Neural cell (in vitro differentiated cells): ENCODE results near the gene PSMB7. TPM values are rescaled to one million over a fixed set of nuclear protein-coding genes. Genes with fewer than 3 reads are reported as not detected.

ENCODE experiments used
- H2AFZ ChIP-seq: fragments of 200-600, 300-800 bp; sonication (generic), shearing (Covaris generic); 2 replicates; pipeline ENCODE4 v1.6.0; 2014; ENCODE audit warnings: low read depth, mild to moderate bottlenecking, antibody characterized with exemption, low read length, moderate library complexity
- H3F3A ChIP-seq: fragments of 200-600 bp; shearing (Covaris generic); 2 replicates; pipeline ENCODE4 v1.6.1; 2016; ENCODE audit warnings: mild to moderate bottlenecking, moderate library complexity, mixed read lengths, antibody characterized with exemption, low read length; ENCODE audit not compliant: insufficient read depth, poor library complexity, severe bottlenecking
- H3K27ac ChIP-seq: fragments of 200-600, 300-800 bp; sonication (generic), shearing (Covaris generic); 2 replicates; pipeline ENCODE4 v1.5.1; 2014; ENCODE audit warnings: mild to moderate bottlenecking, low read length, moderate library complexity
- H3K27me3 ChIP-seq: fragments of 300-800, 200-600 bp; sonication (generic), shearing (Covaris generic); 2 replicates; pipeline ENCODE4 v1.6.0; 2014; ENCODE audit warnings: mild to moderate bottlenecking, low read depth, low read length, moderate library complexity; ENCODE audit not compliant: insufficient read depth
- H3K36me3 ChIP-seq: fragments of 300-800, 200-600 bp; sonication (generic), shearing (Covaris generic); 2 replicates; pipeline ENCODE4 v1.5.1; 2014; ENCODE audit warnings: mild to moderate bottlenecking, antibody characterized with exemption, low read length, moderate library complexity; ENCODE audit not compliant: insufficient read depth
- H3K4me2 ChIP-seq: fragments of 300-800, 200-600 bp; sonication (generic), shearing (Covaris generic); 2 replicates; pipeline ENCODE4 v1.6.0; 2014; ENCODE audit warnings: mild to moderate bottlenecking, low read length
- H3K4me3 ChIP-seq: fragments of 300-800, 200-600 bp; sonication (generic), shearing (Covaris generic); 2 replicates; pipeline ENCODE4 v1.5.1; 2014; ENCODE audit warnings: mild to moderate bottlenecking, low read length, moderate library complexity
- H3K79me2 ChIP-seq: fragments of 200-600 bp; shearing (Covaris generic); replicated peaks from 2 replicates; pipeline ENCODE4 v1.6.0; 2014; ENCODE audit warnings: mild to moderate bottlenecking, low read length, moderate library complexity; ENCODE audit not compliant: insufficient read depth
- H3K9ac ChIP-seq: fragments of 300-800, 200-600 bp; sonication (generic), shearing (Covaris generic); 2 replicates; pipeline ENCODE4 v1.6.1; 2016; ENCODE audit warnings: mild to moderate bottlenecking, low read length, mixed read lengths
- H3K9me2 ChIP-seq: fragments of 200-600 bp; shearing (Covaris generic); 2 replicates; pipeline ENCODE4 v1.6.1; 2016; ENCODE audit warnings: mild to moderate bottlenecking, low read length, mixed read lengths; ENCODE audit not compliant: insufficient read depth
- H3K9me3 ChIP-seq: fragments of 200-600, 300-800 bp; sonication (generic), shearing (Covaris generic); 2 replicates; pipeline ENCODE4 v1.6.1; 2016; ENCODE audit warnings: mild to moderate bottlenecking, mixed run types, low read length, moderate library complexity, mixed read lengths
- H4K20me1 ChIP-seq: fragments of 200-600 bp; shearing (Covaris generic); 2 replicates; pipeline ENCODE4 v1.6.1; 2016; ENCODE audit warnings: mild to moderate bottlenecking, mixed run types; ENCODE audit not compliant: insufficient read depth
- EP300 ChIP-seq: fragments of 450-650 bp; conservative IDR thresholded peaks from 2 replicates; pipeline ENCODE4 v1.6.1; 2014; ENCODE audit warnings: antibody characterized with exemption, mild to moderate bottlenecking, moderate library complexity; ENCODE audit not compliant: poor library complexity, severe bottlenecking
- EZH2 ChIP-seq: fragments of 200-600, 300-800 bp; shearing (Covaris generic), sonication (generic); IDR thresholded peaks from 2 replicates; pipeline ENCODE4 v1.6.1; 2014; ENCODE audit warnings: antibody characterized with exemption, low read length, borderline replicate concordance, mild to moderate bottlenecking; ENCODE audit not compliant: insufficient read depth, poor library complexity, severe bottlenecking
- MXI1 ChIP-seq: fragments of 450-650 bp; conservative IDR thresholded peaks from 2 replicates; pipeline ENCODE4 v1.6.1; 2014; ENCODE audit warnings: antibody characterized with exemption, mild to moderate bottlenecking; ENCODE audit not compliant: poor library complexity, severe bottlenecking
- POLR2AphosphoS5 ChIP-seq: IDR thresholded peaks from 2 replicates; pipeline ENCODE4 v1.6.1; 2012
- RAD21 ChIP-seq: fragments of 450-650 bp; conservative IDR thresholded peaks from 2 replicates; pipeline ENCODE4 v1.6.1; 2014; ENCODE audit warnings: antibody characterized with exemption, mild to moderate bottlenecking, moderate library complexity
- SMC3 ChIP-seq: fragments of 450-650 bp; conservative IDR thresholded peaks from 2 replicates; pipeline ENCODE4 v1.6.1; 2014; ENCODE audit warnings: antibody characterized with exemption, mild to moderate bottlenecking, moderate library complexity; ENCODE audit not compliant: poor library complexity
- TAF1 ChIP-seq: IDR thresholded peaks from 2 replicates; pipeline ENCODE4 v1.6.1; 2012; ENCODE audit warnings: low read depth
- polyA plus RNA-seq: library from polyadenylated mRNA; depleted of rRNA; stranded (reverse); fragments of >200 nt; gene quantifications from 2 replicates; pipeline ENCODE4 v1.2.3, GENCODE V29; 2014
- TF ChIP-seq, protein P1 (sequence below): fragments of 450-650 bp; IDR thresholded peaks from 2 replicates; pipeline ENCODE4 v1.5.1; 2014; ENCODE audit warnings: antibody characterized with exemption, mild to moderate bottlenecking, moderate library complexity; ENCODE audit not compliant: poor library complexity, severe bottlenecking
- TF ChIP-seq, protein P2 (sequence below): IDR thresholded peaks from 2 replicates; pipeline ENCODE4 v1.6.1; 2012; ENCODE audit warnings: borderline replicate concordance

The PSMB7 gene
- polyA plus RNA-seq, 1 donor from 2014 or later = 363 TPM

DNA sequence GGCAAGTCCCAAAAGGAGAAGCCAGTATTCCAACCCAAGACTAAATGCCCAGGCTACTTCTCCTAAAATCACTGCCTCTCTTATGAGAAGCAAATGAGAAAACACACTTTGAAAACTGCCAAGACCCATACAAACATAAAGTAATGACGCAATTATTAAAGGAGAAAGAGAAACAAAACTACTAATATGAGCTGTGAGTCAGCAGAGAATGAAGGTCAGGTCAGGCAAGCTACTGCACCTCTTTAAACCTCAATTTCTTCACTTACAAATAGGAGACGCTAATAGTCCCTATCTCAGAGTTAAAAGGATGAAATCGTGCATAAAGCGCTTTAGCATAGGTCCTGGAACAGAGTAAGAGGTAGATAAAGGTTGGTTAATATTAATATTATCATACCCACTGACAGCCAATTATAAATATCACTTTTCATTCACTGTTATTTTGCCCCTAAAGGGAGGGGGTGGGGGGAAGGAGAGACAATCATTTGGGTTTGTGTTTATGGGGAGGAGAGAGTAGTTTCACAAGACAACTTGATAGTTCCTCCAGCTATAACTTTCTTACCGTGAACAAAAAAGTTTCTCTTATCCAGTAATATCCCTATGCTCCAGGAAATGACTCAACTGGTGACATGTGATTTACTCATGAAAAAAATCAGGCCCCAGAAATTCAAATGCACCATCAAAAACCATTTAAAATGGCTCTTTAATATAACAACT lies 3.6 kb downstream of the PSMB7 start:
- Histone ChIP-seq H2AFZ (no peak overlapping the region), H3K9me3 (no peaks in the 10 kb centered on the region), H3F3A (no peaks in the 10 kb centered on the region), H3K9ac (no peak overlapping the region), H3K27ac (no peak overlapping the region), H3K27me3 (no peaks in the 10 kb centered on the region), H3K36me3 (peaks cover 10% of the 10 kb centered on the region), H3K4me3 (no peak overlapping the region), H3K9me2 (no peaks in the 10 kb centered on the region), H3K4me2 (no peak overlapping the region), H3K79me2 (peaks cover 29% of the 10 kb centered on the region), H4K20me1 (no peaks in the 10 kb centered on the region)
- TF ChIP-seq, protein P1, sequence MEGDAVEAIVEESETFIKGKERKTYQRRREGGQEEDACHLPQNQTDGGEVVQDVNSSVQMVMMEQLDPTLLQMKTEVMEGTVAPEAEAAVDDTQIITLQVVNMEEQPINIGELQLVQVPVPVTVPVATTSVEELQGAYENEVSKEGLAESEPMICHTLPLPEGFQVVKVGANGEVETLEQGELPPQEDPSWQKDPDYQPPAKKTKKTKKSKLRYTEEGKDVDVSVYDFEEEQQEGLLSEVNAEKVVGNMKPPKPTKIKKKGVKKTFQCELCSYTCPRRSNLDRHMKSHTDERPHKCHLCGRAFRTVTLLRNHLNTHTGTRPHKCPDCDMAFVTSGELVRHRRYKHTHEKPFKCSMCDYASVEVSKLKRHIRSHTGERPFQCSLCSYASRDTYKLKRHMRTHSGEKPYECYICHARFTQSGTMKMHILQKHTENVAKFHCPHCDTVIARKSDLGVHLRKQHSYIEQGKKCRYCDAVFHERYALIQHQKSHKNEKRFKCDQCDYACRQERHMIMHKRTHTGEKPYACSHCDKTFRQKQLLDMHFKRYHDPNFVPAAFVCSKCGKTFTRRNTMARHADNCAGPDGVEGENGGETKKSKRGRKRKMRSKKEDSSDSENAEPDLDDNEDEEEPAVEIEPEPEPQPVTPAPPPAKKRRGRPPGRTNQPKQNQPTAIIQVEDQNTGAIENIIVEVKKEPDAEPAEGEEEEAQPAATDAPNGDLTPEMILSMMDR = no peak
- TF ChIP-seq POLR2AphosphoS5 = no peak
- no peak for TF ChIP-seq EP300
- TF ChIP-seq RAD21 = no peak
- no peak for TF ChIP-seq SMC3
- no peak for TF ChIP-seq TAF1
- TF ChIP-seq, protein P2, sequence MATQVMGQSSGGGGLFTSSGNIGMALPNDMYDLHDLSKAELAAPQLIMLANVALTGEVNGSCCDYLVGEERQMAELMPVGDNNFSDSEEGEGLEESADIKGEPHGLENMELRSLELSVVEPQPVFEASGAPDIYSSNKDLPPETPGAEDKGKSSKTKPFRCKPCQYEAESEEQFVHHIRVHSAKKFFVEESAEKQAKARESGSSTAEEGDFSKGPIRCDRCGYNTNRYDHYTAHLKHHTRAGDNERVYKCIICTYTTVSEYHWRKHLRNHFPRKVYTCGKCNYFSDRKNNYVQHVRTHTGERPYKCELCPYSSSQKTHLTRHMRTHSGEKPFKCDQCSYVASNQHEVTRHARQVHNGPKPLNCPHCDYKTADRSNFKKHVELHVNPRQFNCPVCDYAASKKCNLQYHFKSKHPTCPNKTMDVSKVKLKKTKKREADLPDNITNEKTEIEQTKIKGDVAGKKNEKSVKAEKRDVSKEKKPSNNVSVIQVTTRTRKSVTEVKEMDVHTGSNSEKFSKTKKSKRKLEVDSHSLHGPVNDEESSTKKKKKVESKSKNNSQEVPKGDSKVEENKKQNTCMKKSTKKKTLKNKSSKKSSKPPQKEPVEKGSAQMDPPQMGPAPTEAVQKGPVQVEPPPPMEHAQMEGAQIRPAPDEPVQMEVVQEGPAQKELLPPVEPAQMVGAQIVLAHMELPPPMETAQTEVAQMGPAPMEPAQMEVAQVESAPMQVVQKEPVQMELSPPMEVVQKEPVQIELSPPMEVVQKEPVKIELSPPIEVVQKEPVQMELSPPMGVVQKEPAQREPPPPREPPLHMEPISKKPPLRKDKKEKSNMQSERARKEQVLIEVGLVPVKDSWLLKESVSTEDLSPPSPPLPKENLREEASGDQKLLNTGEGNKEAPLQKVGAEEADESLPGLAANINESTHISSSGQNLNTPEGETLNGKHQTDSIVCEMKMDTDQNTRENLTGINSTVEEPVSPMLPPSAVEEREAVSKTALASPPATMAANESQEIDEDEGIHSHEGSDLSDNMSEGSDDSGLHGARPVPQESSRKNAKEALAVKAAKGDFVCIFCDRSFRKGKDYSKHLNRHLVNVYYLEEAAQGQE = no peak
- no peak for TF ChIP-seq EZH2
- TF ChIP-seq MXI1 = no peak

DNA sequence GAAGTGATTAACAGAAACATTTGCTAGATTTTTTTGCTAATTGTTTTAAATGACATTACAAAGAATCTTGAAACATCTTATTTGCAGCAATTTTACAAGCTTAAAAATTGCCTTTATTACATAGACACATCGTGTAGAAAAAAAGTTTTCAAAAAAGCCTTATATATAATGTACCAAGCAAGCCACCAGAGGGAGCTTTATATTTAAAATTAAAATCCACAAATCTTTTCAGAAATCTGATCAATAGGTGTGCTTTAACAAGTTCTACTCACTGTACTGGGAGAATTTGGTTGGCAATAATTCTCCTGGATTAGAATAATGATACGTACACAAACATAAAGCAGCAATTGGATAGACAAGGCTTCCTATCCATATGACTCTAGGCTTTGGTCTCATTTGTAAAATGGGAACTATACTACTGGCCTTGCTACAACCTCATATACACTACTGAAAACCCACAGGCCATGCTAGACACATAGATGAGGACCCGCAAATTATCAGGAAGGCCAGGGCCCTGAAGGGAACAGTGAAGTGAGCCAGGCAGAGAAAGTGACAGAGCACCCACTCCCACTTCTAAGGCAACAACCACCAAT lies 4.8 kb downstream of the PSMB7 start:
- Histone ChIP-seq H4K20me1 (no peaks in the 10 kb centered on the region), H3K4me3 (no peak overlapping the region), H3K27me3 (no peaks in the 10 kb centered on the region), H3K4me2 (no peak overlapping the region), H3K36me3 (peaks cover 10% of the 10 kb centered on the region), H3K9me3 (no peaks in the 10 kb centered on the region), H3K9me2 (no peaks in the 10 kb centered on the region), H3K79me2 (peaks cover 29% of the 10 kb centered on the region), H3F3A (no peaks in the 10 kb centered on the region), H3K27ac (no peak overlapping the region), H3K9ac (no peak overlapping the region), H2AFZ (no peak overlapping the region)
- TF ChIP-seq TAF1 = no peak
- TF ChIP-seq POLR2AphosphoS5 = no peak
- no peak for TF ChIP-seq EZH2
- peak; percentile 65 for TF ChIP-seq RAD21
- TF ChIP-seq, protein P1 = peak; percentile 68
- TF ChIP-seq, protein P2 = no peak
- TF ChIP-seq EP300 = no peak
- TF ChIP-seq MXI1 = no peak
- TF ChIP-seq SMC3 = peak; percentile 78
